Activated CD4-positive, alpha-beta memory T cell treated with anti-CD3 and anti-CD28 coated beads for 36 hours (primary cell): ENCODE measurements around the gene MEF2A. TPM values are rescaled to one million over a fixed set of nuclear protein-coding genes. Genes with fewer than 3 reads are reported as not detected.
A peak's percentile ranks its signal among the peaks of the same experiment; 100 is the strongest.

Experiments used
- CTCF ChIA-PET: fragments of 350-600 bp; sonication (Branson Sonifier 250); formaldehyde crosslinking; loops from one replicate; lab custom pipeline; 2021; ENCODE audit warnings: antibody characterized with exemption, inconsistent platforms; lab: Charles Lee
- POLR2A ChIA-PET: fragments of 350-600 bp; sonication (Branson Sonifier 250); formaldehyde crosslinking; loops from one replicate; lab custom pipeline; 2021; ENCODE audit warnings: antibody characterized with exemption; lab: Charles Lee
- DNase-seq: peaks from one replicate; pipeline ENCODE4 v3.0.0-alpha.2; 2020
- H3K27ac Mint-ChIP-seq: one replicate; pipeline ENCODE4 v1.8.0; 2021; ENCODE audit warnings: mixed read lengths
- H3K27me3 Mint-ChIP-seq: one replicate; pipeline ENCODE4 v1.8.0; 2021; ENCODE audit warnings: mixed read lengths
- H3K36me3 Mint-ChIP-seq: one replicate; pipeline ENCODE4 v1.8.0; 2021; ENCODE audit warnings: mixed read lengths
- H3K4me1 Mint-ChIP-seq: one replicate; pipeline ENCODE4 v1.8.0; 2021; ENCODE audit warnings: low read depth, mixed read lengths
- H3K4me3 Mint-ChIP-seq: one replicate; pipeline ENCODE4 v1.8.0; 2021; ENCODE audit warnings: mild to moderate bottlenecking, mixed read lengths
- H3K9me3 Mint-ChIP-seq: one replicate; pipeline ENCODE4 v1.8.0; 2021; ENCODE audit warnings: mixed read lengths
- intact Hi-C: fragments of 100-400 bp; cut with micrococcal nuclease; formaldehyde crosslinking; loops from one replicate; pipeline ENCODE4 v1.15.1; 2023
- total RNA-seq, 2 experiments: library from RNA; stranded (reverse); gene quantifications; one replicate each; pipeline ENCODE4 v1.2.3, GENCODE V29; 2021

Gene MEF2A
- total RNA-seq, 2 experiments from 2014 or later, result 15.9 to 19.5 TPM

GRCh38 chr15:99565049-99565298 is 810 bp upstream of the MEF2A start:
- no peak for DNase-seq
- ChIA-PET CTCF (interaction anchor here (0.6 to 4.6 kb wide), 3 partner anchors 25 to 166 kb away, joined by 3 to 33 read pairs (median 3); no protein-coding TSS in a partner anchor), POLR2A (interaction anchor here (1.2 to 1.5 kb wide), 3 partner anchors 42 to 168 kb away, joined by 3 to 5 read pairs (median 4); partner anchors contain the start of gene LYSMD4)
- no peaks in the 10 kb centered on the region for H3K9me3 Mint-ChIP-seq
- intact Hi-C loops, result loop anchor here (5.0 to 10.0 kb wide), 4 partner anchors 63 to 770 kb away; no protein-coding TSS in a partner anchor
- peak overlapping the region; percentile 33 for H3K4me3 Mint-ChIP-seq
- H3K36me3 Mint-ChIP-seq, result peaks cover 6% of the 10 kb centered on the region
- H3K4me1 Mint-ChIP-seq, result peaks cover 16% of the 10 kb centered on the region
- H3K27me3 Mint-ChIP-seq, result no peaks in the 10 kb centered on the region
- H3K27ac Mint-ChIP-seq, result no peak overlapping the region

GRCh38 chr15:99566157-99566897 is 543 bp downstream of the MEF2A start:
- no peaks in the 10 kb centered on the region for H3K9me3 Mint-ChIP-seq
- ChIA-PET POLR2A (interaction anchor here (0.6 to 1.5 kb wide), 7 partner anchors 60 to 167 kb away, joined by 3 to 5 read pairs (median 3); partner anchors contain the start of gene LYSMD4), CTCF (interaction anchor here (1.0 to 4.6 kb wide), 3 partner anchors 11 to 190 kb away, joined by 3 to 33 read pairs (median 6); no protein-coding TSS in a partner anchor)
- H3K4me1 Mint-ChIP-seq, result peaks cover 17% of the 10 kb centered on the region
- peaks cover 6% of the 10 kb centered on the region for H3K36me3 Mint-ChIP-seq
- no peaks in the 10 kb centered on the region for H3K27me3 Mint-ChIP-seq
- peak overlapping the region; percentile 96 for H3K4me3 Mint-ChIP-seq
- H3K27ac Mint-ChIP-seq, result peak overlapping the region; percentile 97
- intact Hi-C loops, result loop anchor here (2.0 to 10.0 kb wide), 8 partner anchors 24 to 768 kb away; partner anchors contain the start of genes LRRC28 and LYSMD4
- peak; percentile 40 for DNase-seq

DNA sequence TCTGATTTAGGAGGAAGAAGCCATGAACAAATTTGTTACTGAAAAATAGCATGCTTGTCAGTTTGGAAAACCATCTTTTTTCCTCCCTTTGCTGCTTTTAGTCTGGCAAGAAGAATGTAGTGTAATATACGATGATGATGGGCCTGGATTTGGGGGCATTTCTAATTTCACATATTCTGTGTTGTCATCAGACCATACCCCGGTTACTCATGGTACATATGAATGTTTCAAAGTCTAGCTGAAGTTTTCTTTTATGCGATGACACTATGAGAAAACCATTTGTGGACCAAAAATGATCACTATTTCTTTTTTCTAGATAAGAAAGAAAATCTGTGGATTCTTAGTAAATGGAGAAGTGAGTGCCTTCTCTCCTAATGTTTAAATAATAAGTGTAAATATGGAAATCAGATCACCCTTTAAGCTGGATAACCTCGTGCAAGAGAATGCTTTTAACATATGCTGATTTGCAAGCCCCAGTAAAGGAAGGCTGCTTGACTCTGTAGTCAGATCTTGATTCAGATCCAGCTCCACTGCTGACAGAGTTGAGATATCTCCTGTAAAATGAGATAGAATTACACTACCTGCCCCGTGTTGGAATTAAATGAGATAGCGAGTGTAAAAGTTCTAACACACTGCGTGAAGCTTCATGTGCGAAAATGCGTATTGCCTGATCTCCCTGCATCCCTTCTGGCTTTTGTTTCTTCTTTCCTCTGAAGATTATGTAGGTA is 3.0 kb downstream of the MEF2A start:
- Mint-ChIP-seq H3K4me1 (peaks cover 27% of the 10 kb centered on the region), H3K36me3 (peaks cover 6% of the 10 kb centered on the region), H3K27me3 (no peaks in the 10 kb centered on the region), H3K4me3 (no peak overlapping the region), H3K27ac (no peak overlapping the region), H3K9me3 (no peaks in the 10 kb centered on the region)
- ChIA-PET CTCF (interaction anchor here (0.8 to 4.6 kb wide), 5 partner anchors 135 to 296 kb away, joined by 3 to 33 read pairs (median 5); no protein-coding TSS in a partner anchor), POLR2A (no interaction called here)
- no peak for DNase-seq
- intact Hi-C loops, result loop anchor here (5.0 to 10.0 kb wide), 4 partner anchors 66 to 766 kb away; no protein-coding TSS in a partner anchor

DNA sequence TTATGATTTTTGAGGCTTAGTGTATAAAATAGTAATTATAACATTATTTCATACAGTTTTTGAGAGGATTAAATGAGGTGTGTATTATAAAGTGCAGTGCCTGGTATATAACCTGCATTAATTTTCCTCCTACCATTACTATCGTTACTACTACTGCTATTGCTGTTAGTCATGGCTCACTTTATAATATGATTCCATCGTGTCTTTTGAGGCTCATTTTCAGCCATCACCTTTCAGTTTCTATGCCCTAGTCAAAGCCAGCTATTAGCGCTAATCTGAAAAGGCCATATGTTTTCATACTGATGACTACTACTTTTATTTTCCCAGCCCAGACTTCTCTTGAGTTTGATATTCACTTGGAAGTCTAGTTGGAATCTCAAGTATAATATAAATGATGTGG is 5.5 kb downstream of the MEF2A start:
- ChIA-PET CTCF (interaction anchor here (1.6 kb wide), 1 partner anchor 133 kb away, joined by 4 read pairs; no protein-coding TSS in a partner anchor), POLR2A (no interaction called here)
- no peak for DNase-seq
- intact Hi-C loops, result no loop called here
- H3K9me3 Mint-ChIP-seq, result no peaks in the 10 kb centered on the region
- peaks cover 31% of the 10 kb centered on the region for H3K4me1 Mint-ChIP-seq
- no peak overlapping the region for H3K27ac Mint-ChIP-seq
- no peaks in the 10 kb centered on the region for H3K27me3 Mint-ChIP-seq
- H3K4me3 Mint-ChIP-seq, result no peak overlapping the region
- peaks cover 3% of the 10 kb centered on the region for H3K36me3 Mint-ChIP-seq

- no peak overlapping the region for H3K4me3 Mint-ChIP-seq
- CTCF ChIA-PET, result no interaction called here
- peaks cover 40% of the 10 kb centered on the region for H3K4me1 Mint-ChIP-seq
- POLR2A ChIA-PET, result no interaction called here
- no peak for DNase-seq
- no peaks in the 10 kb centered on the region for H3K36me3 Mint-ChIP-seq
- no peaks in the 10 kb centered on the region for H3K9me3 Mint-ChIP-seq
- intact Hi-C loops, result no loop called here
- no peaks in the 10 kb centered on the region for H3K27me3 Mint-ChIP-seq
- no peak overlapping the region for H3K27ac Mint-ChIP-seq
These were observed 8.3 kb downstream of the MEF2A start for GRCh38 chr15:99574048-99574447.

DNA sequence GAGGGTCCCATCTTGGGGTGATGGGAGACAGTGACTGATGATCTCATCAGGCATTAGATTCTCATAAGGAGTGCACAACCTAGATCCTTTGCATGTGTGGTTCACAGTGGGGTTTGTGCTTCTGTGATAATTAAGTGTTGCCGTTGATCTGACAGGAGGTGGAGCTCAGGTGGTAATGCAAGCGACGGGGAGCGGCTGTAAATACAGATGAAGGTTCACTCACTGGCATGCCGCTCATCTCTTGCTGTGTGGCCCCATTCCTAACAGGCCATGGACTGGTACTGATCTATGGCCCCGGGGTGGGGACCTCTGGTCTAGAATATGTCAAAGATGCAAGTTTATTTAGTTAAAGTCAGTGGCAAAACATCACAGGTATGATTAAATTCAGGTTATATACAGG is 8.7 kb downstream of the MEF2A start:
- Mint-ChIP-seq H3K36me3 (no peaks in the 10 kb centered on the region), H3K4me1 (peaks cover 39% of the 10 kb centered on the region), H3K9me3 (no peaks in the 10 kb centered on the region), H3K27ac (no peak overlapping the region), H3K27me3 (no peaks in the 10 kb centered on the region), H3K4me3 (no peak overlapping the region)
- CTCF ChIA-PET, result no interaction called here
- intact Hi-C loops, result no loop called here
- POLR2A ChIA-PET, result no interaction called here
- DNase-seq, result no peak

GRCh38 chr15:99578809-99579208 is 13.0 kb downstream of the MEF2A start:
- no peak overlapping the region for H3K27ac Mint-ChIP-seq
- CTCF ChIA-PET, result no interaction called here
- H3K27me3 Mint-ChIP-seq, result no peaks in the 10 kb centered on the region
- no peak overlapping the region for H3K4me3 Mint-ChIP-seq
- no peak for DNase-seq
- peaks cover 43% of the 10 kb centered on the region for H3K4me1 Mint-ChIP-seq
- intact Hi-C loops, result no loop called here
- no peaks in the 10 kb centered on the region for H3K9me3 Mint-ChIP-seq
- POLR2A ChIA-PET, result no interaction called here
- peaks cover 3% of the 10 kb centered on the region for H3K36me3 Mint-ChIP-seq

DNA sequence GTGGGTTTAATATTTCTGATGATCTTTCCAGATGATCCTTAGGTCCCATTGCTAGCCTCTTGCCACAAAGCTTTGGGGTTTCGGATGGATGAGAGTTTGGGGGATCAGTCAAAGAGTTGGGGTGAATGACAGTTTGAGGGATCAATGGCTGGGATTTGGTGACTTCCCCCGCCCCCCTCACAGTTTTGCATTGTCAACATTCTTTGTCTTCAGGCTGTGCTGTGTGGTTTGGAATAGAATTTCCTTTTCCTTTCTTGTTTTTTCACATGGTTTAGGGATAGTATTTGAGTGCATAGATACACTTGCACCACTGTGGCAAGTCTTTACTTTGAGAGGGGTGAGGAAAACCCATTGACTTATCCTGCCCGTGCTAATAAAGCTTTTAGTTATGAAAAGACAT is 14.3 kb downstream of the MEF2A start:
- H3K9me3 Mint-ChIP-seq, result peaks cover 11% of the 10 kb centered on the region
- DNase-seq, result no peak
- H3K4me1 Mint-ChIP-seq, result peaks cover 37% of the 10 kb centered on the region
- ChIA-PET CTCF (interaction anchor here (1.5 kb wide), 1 partner anchor 124 kb away, joined by 4 read pairs; no protein-coding TSS in a partner anchor), POLR2A (no interaction called here)
- peaks cover 11% of the 10 kb centered on the region for H3K36me3 Mint-ChIP-seq
- intact Hi-C loops, result no loop called here
- H3K27ac Mint-ChIP-seq, result no peak overlapping the region
- no peak overlapping the region for H3K4me3 Mint-ChIP-seq
- no peaks in the 10 kb centered on the region for H3K27me3 Mint-ChIP-seq

GRCh38 chr15:99582508-99582960 is 16.8 kb downstream of the MEF2A start:
- peaks cover 27% of the 10 kb centered on the region for H3K36me3 Mint-ChIP-seq
- ChIA-PET CTCF (no interaction called here), POLR2A (no interaction called here)
- no peaks in the 10 kb centered on the region for H3K27me3 Mint-ChIP-seq
- intact Hi-C loops, result no loop called here
- no peak for DNase-seq
- peaks cover 32% of the 10 kb centered on the region for H3K4me1 Mint-ChIP-seq
- no peak overlapping the region for H3K4me3 Mint-ChIP-seq
- no peak overlapping the region for H3K27ac Mint-ChIP-seq
- peaks cover 27% of the 10 kb centered on the region for H3K9me3 Mint-ChIP-seq

DNA sequence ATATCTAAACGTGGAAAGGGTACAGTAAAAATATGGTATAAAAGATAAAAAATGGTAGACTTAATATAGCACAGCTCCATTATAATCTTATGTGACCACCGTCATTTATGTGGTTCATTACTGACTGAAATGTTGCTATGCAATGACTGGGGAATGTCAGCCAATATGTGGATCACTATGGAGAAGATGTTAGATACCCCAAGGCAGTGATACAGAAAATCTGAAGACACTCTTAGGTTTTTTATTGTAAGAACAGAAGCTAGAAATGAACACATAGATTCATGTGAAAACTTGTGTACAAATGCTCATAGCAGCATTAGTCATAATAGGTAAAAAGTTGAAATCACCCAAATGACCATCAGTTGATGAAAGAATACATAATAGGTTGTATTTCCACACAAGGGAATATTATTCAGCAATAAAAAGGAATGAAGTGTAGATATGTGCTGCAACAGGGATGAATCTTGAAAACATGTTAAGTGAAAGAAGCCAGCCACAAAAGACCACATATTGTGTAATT is 18.4 kb downstream of the MEF2A start:
- Mint-ChIP-seq H3K9me3 (peaks cover 27% of the 10 kb centered on the region), H3K27me3 (no peaks in the 10 kb centered on the region), H3K36me3 (peaks cover 31% of the 10 kb centered on the region), H3K4me3 (no peak overlapping the region), H3K27ac (no peak overlapping the region), H3K4me1 (peaks cover 21% of the 10 kb centered on the region)
- intact Hi-C loops, result no loop called here
- CTCF ChIA-PET, result no interaction called here
- POLR2A ChIA-PET, result no interaction called here
- no peak for DNase-seq

DNA sequence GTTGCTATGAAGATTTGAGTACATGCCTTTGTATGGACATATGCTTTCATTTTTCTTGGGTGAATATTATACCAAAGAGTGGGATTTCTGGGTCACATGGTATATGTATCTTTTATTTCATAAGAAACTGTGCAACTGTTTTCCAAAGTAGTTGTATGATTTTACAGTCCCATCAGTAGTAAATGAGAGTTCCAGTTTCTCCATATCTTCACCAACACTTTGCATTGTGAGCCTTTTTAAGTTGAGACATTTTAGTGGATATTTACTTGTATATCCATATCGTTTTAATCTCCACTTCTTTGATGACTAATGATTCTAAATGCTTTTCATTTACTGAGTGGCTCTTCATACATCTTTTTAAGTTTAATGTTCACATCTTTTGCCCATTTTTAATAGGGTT is 20.3 kb downstream of the MEF2A start:
- Mint-ChIP-seq H3K36me3 (peaks cover 34% of the 10 kb centered on the region), H3K9me3 (peaks cover 27% of the 10 kb centered on the region), H3K27ac (no peak overlapping the region), H3K27me3 (no peaks in the 10 kb centered on the region), H3K4me3 (no peak overlapping the region), H3K4me1 (peaks cover 28% of the 10 kb centered on the region)
- intact Hi-C loops, result no loop called here
- POLR2A ChIA-PET, result no interaction called here
- CTCF ChIA-PET, result no interaction called here
- DNase-seq, result no peak

GRCh38 chr15:99589801-99590200 is 24.0 kb downstream of the MEF2A start:
- POLR2A ChIA-PET, result no interaction called here

More at GRCh38 chr15:99589801-99590200, 24.0 kb downstream of the MEF2A start:
- CTCF ChIA-PET, result interaction anchor here (0.6 kb wide), 1 partner anchor 25 kb away, joined by 3 read pairs; no protein-coding TSS in a partner anchor
- intact Hi-C loops, result loop anchor here (2.0 kb wide), 1 partner anchor 23 kb away; no protein-coding TSS in a partner anchor
- Mint-ChIP-seq H3K9me3 (peaks cover 20% of the 10 kb centered on the region), H3K4me1 (peaks cover 34% of the 10 kb centered on the region), H3K27ac (no peak overlapping the region), H3K4me3 (no peak overlapping the region), H3K27me3 (no peaks in the 10 kb centered on the region), H3K36me3 (peaks cover 34% of the 10 kb centered on the region)
- DNase-seq, result no peak
